Measurements from ENCODE around the gene DVL3. TPM values are rescaled to one million over a fixed set of nuclear protein-coding genes. Genes with fewer than 3 reads are reported as not detected.

DVL3 gene
- total and polyA plus RNA-seq, 2 experiments from 2014 or later: 25.6 to 55.5 TPM

DNA sequence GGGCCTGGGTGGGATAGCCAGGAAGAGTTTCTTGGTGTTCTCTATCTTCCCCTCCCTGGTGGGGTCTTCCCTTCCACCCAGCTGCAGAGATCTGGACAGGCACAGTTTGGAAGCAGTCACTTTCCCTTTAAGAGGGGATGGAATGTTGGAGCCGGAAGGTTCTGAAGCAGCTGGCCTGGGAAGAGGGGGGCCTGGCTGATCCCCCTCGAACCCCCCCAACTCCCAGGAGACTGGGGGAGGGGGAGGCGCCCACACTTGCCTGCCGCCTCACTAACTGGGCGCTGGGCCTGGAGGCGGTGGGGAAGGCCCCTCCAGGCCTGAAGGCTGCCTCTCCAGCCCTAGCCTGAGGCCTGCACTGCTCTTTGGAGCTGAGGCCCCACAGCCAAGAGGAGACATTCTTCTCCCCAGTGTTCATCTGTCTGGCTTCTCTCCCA lies 1.4 kb downstream of the DVL3 start:
- Mint-ChIP-seq H3K27me3 (ENCODE audit: insufficient read depth, low read depth, poor library complexity) (peaks cover 12% of the 10 kb centered on the region), H3K9me3 (no peaks in the 10 kb centered on the region), H3K4me3 (peak overlapping the region; percentile 98), H3K36me3 (ENCODE audit: low read depth) (peaks cover 7% of the 10 kb centered on the region), H3K4me1 (peaks cover 18% of the 10 kb centered on the region; the same call in 2 of the 3 replicates), H3K27ac (peak overlapping the region; percentile 97)
- H3K27ac ChIP-seq (ENCODE audit: low read depth): peak overlapping the region; percentile 90
- peak overlapping the region; percentile 98 for H3K4me2 ChIP-seq
- DNase-seq (ENCODE audit: low spot score) (peak; percentile 75), ATAC-seq (peak; percentile 59)
- H3K27me3 ChIP-seq (ENCODE audit: insufficient read depth): no peaks in the 10 kb centered on the region
- H3K36me3 ChIP-seq (ENCODE audit: insufficient read depth): no peaks in the 10 kb centered on the region; the same call in 1 of the 2 replicates
- peaks cover 18% of the 10 kb centered on the region for H3F3A ChIP-seq (replicated peaks; ENCODE audit: low read depth)
- peaks cover 20% of the 10 kb centered on the region for H3K4me1 ChIP-seq (ENCODE audit: insufficient read depth)
- H4K20me1 ChIP-seq (replicated peaks; ENCODE audit: insufficient read depth): 0 out of 2 replicates have a peak, but pooled peaks cover 7% of the 10 kb centered on the region
- H3K9me2 ChIP-seq (ENCODE audit: insufficient read depth): no peaks in the 10 kb centered on the region
- H3K4me3 ChIP-seq: peak overlapping the region; percentile 95
- H3K79me2 ChIP-seq (replicated peaks; ENCODE audit: insufficient read depth): peaks cover 57% of the 10 kb centered on the region
- TF ChIP-seq NANOG (IDR thresholded peaks at IDR 0.05; ENCODE audit: borderline replicate concordance) (no peak), JUNB (IDR thresholded peaks at IDR 0.05; ENCODE audit: unreplicated experiment) (no peak), EZH2phosphoT487 (IDR thresholded peaks at IDR 0.05; ENCODE audit: unreplicated experiment) (no peak), ZNF114 (CRISPR knock-in tag; IDR thresholded peaks at IDR 0.05) (no peak), CREB1 (CRISPR knock-in tag; IDR thresholded peaks at IDR 0.05; ENCODE audit: low read depth) (no peak), STAT1 (IDR thresholded peaks at IDR 0.05; ENCODE audit: unreplicated experiment) (no peak)
- TF ChIP-seq, protein P1, sequence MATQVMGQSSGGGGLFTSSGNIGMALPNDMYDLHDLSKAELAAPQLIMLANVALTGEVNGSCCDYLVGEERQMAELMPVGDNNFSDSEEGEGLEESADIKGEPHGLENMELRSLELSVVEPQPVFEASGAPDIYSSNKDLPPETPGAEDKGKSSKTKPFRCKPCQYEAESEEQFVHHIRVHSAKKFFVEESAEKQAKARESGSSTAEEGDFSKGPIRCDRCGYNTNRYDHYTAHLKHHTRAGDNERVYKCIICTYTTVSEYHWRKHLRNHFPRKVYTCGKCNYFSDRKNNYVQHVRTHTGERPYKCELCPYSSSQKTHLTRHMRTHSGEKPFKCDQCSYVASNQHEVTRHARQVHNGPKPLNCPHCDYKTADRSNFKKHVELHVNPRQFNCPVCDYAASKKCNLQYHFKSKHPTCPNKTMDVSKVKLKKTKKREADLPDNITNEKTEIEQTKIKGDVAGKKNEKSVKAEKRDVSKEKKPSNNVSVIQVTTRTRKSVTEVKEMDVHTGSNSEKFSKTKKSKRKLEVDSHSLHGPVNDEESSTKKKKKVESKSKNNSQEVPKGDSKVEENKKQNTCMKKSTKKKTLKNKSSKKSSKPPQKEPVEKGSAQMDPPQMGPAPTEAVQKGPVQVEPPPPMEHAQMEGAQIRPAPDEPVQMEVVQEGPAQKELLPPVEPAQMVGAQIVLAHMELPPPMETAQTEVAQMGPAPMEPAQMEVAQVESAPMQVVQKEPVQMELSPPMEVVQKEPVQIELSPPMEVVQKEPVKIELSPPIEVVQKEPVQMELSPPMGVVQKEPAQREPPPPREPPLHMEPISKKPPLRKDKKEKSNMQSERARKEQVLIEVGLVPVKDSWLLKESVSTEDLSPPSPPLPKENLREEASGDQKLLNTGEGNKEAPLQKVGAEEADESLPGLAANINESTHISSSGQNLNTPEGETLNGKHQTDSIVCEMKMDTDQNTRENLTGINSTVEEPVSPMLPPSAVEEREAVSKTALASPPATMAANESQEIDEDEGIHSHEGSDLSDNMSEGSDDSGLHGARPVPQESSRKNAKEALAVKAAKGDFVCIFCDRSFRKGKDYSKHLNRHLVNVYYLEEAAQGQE (IDR thresholded peaks at IDR 0.05; ENCODE audit: unreplicated experiment): no peak
- TF ChIP-seq, protein P2, sequence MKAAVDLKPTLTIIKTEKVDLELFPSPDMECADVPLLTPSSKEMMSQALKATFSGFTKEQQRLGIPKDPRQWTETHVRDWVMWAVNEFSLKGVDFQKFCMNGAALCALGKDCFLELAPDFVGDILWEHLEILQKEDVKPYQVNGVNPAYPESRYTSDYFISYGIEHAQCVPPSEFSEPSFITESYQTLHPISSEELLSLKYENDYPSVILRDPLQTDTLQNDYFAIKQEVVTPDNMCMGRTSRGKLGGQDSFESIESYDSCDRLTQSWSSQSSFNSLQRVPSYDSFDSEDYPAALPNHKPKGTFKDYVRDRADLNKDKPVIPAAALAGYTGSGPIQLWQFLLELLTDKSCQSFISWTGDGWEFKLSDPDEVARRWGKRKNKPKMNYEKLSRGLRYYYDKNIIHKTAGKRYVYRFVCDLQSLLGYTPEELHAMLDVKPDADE (IDR thresholded peaks at IDR 0.05): no peak
- TF ChIP-seq, protein P3, sequence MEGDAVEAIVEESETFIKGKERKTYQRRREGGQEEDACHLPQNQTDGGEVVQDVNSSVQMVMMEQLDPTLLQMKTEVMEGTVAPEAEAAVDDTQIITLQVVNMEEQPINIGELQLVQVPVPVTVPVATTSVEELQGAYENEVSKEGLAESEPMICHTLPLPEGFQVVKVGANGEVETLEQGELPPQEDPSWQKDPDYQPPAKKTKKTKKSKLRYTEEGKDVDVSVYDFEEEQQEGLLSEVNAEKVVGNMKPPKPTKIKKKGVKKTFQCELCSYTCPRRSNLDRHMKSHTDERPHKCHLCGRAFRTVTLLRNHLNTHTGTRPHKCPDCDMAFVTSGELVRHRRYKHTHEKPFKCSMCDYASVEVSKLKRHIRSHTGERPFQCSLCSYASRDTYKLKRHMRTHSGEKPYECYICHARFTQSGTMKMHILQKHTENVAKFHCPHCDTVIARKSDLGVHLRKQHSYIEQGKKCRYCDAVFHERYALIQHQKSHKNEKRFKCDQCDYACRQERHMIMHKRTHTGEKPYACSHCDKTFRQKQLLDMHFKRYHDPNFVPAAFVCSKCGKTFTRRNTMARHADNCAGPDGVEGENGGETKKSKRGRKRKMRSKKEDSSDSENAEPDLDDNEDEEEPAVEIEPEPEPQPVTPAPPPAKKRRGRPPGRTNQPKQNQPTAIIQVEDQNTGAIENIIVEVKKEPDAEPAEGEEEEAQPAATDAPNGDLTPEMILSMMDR (conservative IDR thresholded peaks at IDR 0.05; ENCODE audit: low read depth in 2 of 2): no peak
- TF ChIP-seq, protein P4, sequence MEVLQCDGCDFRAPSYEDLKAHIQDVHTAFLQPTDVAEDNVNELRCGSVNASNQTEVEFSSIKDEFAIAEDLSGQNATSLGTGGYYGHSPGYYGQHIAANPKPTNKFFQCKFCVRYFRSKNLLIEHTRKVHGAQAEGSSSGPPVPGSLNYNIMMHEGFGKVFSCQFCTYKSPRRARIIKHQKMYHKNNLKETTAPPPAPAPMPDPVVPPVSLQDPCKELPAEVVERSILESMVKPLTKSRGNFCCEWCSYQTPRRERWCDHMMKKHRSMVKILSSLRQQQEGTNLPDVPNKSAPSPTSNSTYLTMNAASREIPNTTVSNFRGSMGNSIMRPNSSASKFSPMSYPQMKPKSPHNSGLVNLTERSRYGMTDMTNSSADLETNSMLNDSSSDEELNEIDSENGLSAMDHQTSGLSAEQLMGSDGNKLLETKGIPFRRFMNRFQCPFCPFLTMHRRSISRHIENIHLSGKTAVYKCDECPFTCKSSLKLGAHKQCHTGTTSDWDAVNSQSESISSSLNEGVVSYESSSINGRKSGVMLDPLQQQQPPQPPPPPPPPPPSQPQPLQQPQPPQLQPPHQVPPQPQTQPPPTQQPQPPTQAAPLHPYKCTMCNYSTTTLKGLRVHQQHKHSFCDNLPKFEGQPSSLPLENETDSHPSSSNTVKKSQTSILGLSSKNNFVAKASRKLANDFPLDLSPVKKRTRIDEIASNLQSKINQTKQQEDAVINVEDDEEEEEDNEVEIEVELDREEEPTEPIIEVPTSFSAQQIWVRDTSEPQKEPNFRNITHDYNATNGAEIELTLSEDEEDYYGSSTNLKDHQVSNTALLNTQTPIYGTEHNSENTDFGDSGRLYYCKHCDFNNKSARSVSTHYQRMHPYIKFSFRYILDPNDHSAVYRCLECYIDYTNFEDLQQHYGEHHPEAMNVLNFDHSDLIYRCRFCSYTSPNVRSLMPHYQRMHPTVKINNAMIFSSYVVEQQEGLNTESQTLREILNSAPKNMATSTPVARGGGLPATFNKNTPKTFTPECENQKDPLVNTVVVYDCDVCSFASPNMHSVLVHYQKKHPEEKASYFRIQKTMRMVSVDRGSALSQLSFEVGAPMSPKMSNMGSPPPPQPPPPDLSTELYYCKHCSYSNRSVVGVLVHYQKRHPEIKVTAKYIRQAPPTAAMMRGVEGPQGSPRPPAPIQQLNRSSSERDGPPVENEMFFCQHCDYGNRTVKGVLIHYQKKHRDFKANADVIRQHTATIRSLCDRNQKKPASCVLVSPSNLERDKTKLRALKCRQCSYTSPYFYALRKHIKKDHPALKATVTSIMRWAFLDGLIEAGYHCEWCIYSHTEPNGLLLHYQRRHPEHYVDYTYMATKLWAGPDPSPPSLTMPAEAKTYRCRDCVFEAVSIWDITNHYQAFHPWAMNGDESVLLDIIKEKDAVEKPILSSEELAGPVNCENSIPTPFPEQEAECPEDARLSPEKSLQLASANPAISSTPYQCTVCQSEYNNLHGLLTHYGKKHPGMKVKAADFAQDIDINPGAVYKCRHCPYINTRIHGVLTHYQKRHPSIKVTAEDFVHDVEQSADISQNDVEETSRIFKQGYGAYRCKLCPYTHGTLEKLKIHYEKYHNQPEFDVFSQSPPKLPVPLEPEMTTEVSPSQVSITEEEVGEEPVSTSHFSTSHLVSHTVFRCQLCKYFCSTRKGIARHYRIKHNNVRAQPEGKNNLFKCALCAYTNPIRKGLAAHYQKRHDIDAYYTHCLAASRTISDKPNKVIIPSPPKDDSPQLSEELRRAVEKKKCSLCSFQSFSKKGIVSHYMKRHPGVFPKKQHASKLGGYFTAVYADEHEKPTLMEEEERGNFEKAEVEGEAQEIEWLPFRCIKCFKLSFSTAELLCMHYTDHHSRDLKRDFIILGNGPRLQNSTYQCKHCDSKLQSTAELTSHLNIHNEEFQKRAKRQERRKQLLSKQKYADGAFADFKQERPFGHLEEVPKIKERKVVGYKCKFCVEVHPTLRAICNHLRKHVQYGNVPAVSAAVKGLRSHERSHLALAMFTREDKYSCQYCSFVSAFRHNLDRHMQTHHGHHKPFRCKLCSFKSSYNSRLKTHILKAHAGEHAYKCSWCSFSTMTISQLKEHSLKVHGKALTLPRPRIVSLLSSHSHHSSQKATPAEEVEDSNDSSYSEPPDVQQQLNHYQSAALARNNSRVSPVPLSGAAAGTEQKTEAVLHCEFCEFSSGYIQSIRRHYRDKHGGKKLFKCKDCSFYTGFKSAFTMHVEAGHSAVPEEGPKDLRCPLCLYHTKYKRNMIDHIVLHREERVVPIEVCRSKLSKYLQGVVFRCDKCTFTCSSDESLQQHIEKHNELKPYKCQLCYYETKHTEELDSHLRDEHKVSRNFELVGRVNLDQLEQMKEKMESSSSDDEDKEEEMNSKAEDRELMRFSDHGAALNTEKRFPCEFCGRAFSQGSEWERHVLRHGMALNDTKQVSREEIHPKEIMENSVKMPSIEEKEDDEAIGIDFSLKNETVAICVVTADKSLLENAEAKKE (CRISPR knock-in tag; IDR thresholded peaks at IDR 0.05): no peak
- no peak overlapping the region for H2AFZ ChIP-seq
